ENCODE results near the gene MAPK12.

The MAPK12 gene

DNA sequence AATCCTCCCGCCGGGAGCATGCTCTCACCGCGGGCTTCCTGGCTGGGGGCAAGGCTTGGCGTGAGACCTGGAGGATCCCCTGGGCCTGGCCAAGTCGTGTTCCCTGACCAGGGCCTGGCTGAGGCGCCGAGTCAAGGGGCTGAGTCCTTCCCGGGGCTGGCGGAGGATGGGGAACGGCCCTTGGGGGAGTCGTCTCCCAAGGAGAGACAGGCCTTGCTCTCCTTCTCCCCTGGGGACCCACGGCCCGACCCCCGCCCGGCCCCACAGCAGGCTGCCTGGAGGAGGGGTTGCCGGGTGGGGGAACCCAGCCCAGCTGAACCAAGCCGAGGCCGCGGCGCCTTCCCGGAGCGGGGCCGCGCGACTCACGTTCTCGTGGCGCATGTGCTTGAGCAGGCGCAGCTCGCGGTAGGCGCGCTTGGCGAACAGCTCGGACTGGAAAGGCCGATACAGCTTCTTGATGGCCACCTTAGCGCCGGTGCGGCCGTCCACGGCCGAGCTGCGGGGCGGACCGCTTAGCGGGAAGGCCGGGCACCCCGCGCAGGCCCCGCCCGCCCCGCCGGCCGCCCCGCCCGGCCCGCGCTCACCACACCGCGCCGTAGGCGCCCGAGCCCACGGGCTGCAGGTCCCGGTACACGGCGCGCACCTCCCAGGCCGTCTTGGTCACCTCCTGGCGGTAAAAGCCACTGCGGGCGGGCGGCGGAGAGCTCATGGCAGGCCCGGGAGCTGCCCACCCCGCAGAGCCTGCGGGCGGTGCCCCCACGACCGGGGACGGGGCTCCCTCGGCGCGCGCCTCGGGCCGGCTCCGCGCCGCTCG, 475 bp downstream of the MAPK12 start:
- DNase-seq (ENCODE audit: low read depth): peak; percentile 83
- H3K36me3 ChIP-seq (ENCODE audit: control insufficient read depth, insufficient read depth, low read length, severe bottlenecking): no peaks in the 10 kb centered on the region
- no peaks in the 10 kb centered on the region for H3K27me3 ChIP-seq (replicated peaks; ENCODE audit: control insufficient read depth, insufficient read depth, low read length)
- peak overlapping the region; percentile 84 for H3K9ac ChIP-seq (ENCODE audit: low read length)
- H3K4me3 ChIP-seq (ENCODE audit: low read length): peak overlapping the region; percentile 80
- H3K9me3 ChIP-seq (ENCODE audit: control insufficient read depth, low read length): no peaks in the 10 kb centered on the region
- H3K4me1 ChIP-seq (ENCODE audit: control insufficient read depth, insufficient read depth, low read length): peaks cover 10% of the 10 kb centered on the region

DNA sequence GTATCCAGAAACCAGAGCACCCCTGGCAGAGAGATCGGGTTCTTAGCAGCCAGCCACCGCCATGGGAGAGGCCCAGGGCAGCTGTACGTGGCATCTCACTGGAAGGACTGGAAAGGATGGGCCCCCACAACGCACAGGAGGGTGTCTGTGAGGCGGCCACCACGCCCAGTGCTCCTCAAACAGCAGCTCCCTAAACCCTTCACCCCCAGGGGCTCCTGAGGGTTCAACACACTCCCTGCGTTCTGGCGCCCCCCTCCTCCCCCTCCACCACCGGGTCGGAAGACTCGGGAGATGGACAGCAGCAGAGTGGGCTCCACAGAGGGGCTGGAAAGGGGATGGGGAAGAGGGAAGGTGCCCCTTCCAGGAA, 1.1 kb downstream of the MAPK12 start:
- no peaks in the 10 kb centered on the region for H3K9me3 ChIP-seq (ENCODE audit: control insufficient read depth, low read length)
- no peaks in the 10 kb centered on the region for H3K36me3 ChIP-seq (ENCODE audit: control insufficient read depth, insufficient read depth, low read length, severe bottlenecking)
- DNase-seq (ENCODE audit: low read depth): peak; percentile 39
- peaks cover 10% of the 10 kb centered on the region for H3K4me1 ChIP-seq (ENCODE audit: control insufficient read depth, insufficient read depth, low read length)
- H3K27me3 ChIP-seq (replicated peaks; ENCODE audit: control insufficient read depth, insufficient read depth, low read length): no peaks in the 10 kb centered on the region
- peak overlapping the region; percentile 84 for H3K9ac ChIP-seq (ENCODE audit: low read length)
- peak overlapping the region; percentile 80 for H3K4me3 ChIP-seq (ENCODE audit: low read length)

DNA sequence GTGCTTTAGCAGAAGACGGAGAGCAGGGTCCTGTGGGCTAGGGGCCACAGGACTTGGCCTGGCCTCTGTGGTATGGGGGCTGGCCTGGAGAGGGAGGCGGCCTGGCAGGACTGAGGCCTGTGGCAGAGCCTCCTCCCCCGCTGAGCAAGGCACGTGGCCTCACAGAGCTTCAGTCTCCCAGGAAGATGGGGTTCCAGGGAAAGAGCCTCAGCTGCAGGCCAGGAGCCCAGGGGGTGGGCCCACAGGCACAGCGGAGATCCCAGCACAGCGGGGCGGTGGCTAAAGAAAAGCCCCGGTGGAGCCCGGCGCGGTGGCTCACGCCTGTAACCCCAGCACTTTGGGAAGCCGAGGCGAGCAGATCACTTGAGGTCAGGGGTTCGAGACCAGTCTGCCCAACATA, 2.2 kb downstream of the MAPK12 start:
- no peaks in the 10 kb centered on the region for H3K36me3 ChIP-seq (ENCODE audit: control insufficient read depth, insufficient read depth, low read length, severe bottlenecking)
- no peak for DNase-seq (ENCODE audit: low read depth)
- peaks cover 10% of the 10 kb centered on the region for H3K4me1 ChIP-seq (ENCODE audit: control insufficient read depth, insufficient read depth, low read length)
- no peaks in the 10 kb centered on the region for H3K27me3 ChIP-seq (replicated peaks; ENCODE audit: control insufficient read depth, insufficient read depth, low read length)
- H3K4me3 ChIP-seq (ENCODE audit: low read length): no peak overlapping the region
- no peak overlapping the region for H3K9ac ChIP-seq (ENCODE audit: low read length)
- no peaks in the 10 kb centered on the region for H3K9me3 ChIP-seq (ENCODE audit: control insufficient read depth, low read length)

GRCh38 chr22:50258361-50259292, 2.9 kb downstream of the MAPK12 start:
- Histone ChIP-seq H3K27me3 (replicated peaks; ENCODE audit: control insufficient read depth, insufficient read depth, low read length) (no peaks in the 10 kb centered on the region), H3K4me3 (ENCODE audit: low read length) (no peak overlapping the region), H3K36me3 (ENCODE audit: control insufficient read depth, insufficient read depth, low read length, severe bottlenecking) (no peaks in the 10 kb centered on the region), H3K9ac (ENCODE audit: low read length) (no peak overlapping the region), H3K9me3 (ENCODE audit: control insufficient read depth, low read length) (no peaks in the 10 kb centered on the region), H3K4me1 (ENCODE audit: control insufficient read depth, insufficient read depth, low read length) (peaks cover 10% of the 10 kb centered on the region)
- DNase-seq (ENCODE audit: low read depth): no peak

GRCh38 chr22:50257451-50258360, 3.8 kb downstream of the MAPK12 start:
- H3K9ac ChIP-seq (ENCODE audit: low read length): no peak overlapping the region
- no peak for DNase-seq (ENCODE audit: low read depth)
- H3K4me3 ChIP-seq (ENCODE audit: low read length): no peak overlapping the region
- peaks cover 10% of the 10 kb centered on the region for H3K4me1 ChIP-seq (ENCODE audit: control insufficient read depth, insufficient read depth, low read length)
- H3K27me3 ChIP-seq (replicated peaks; ENCODE audit: control insufficient read depth, insufficient read depth, low read length): no peaks in the 10 kb centered on the region
- no peaks in the 10 kb centered on the region for H3K36me3 ChIP-seq (ENCODE audit: control insufficient read depth, insufficient read depth, low read length, severe bottlenecking)
- H3K9me3 ChIP-seq (ENCODE audit: control insufficient read depth, low read length): no peaks in the 10 kb centered on the region

GRCh38 chr22:50257041-50257440, 4.4 kb downstream of the MAPK12 start:
- no peaks in the 10 kb centered on the region for H3K36me3 ChIP-seq (ENCODE audit: control insufficient read depth, insufficient read depth, low read length, severe bottlenecking)
- no peak for DNase-seq (ENCODE audit: low read depth)
- no peak overlapping the region for H3K9ac ChIP-seq (ENCODE audit: low read length)

DNA sequence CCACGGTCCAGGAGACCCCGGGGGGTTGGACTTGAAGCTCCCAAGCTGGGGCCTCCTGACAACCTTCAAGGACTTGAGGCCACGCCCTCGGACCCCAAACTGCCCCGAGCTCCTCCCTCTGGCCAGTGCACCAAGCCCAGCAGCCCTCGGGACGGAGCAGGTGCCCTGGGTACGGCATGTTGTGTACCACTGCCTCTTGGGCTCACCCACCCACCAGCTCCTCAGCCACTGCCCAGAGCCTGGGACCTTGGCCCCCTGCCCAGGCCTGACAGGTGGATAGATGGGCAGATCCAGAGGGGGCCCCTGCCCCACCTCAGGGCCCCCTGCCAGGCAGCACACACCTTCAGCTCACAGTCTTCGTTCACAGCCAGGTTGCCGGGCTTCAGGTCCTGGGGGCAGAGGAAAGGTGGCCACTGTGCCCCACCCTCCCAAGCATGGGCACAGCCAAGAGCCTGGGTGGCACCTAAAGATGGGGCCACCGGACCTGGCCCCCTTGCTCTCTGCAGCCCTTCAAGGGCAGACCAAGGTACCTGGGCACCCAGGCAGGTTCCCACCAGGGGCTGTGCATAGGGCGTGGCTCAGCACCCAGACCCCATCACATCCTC, 5.1 kb downstream of the MAPK12 start:
- no peak for DNase-seq (ENCODE audit: low read depth)
- Histone ChIP-seq H3K4me3 (ENCODE audit: low read length) (no peak overlapping the region), H3K9ac (ENCODE audit: low read length) (no peak overlapping the region), H3K36me3 (ENCODE audit: control insufficient read depth, insufficient read depth, low read length, severe bottlenecking) (no peaks in the 10 kb centered on the region), H3K9me3 (ENCODE audit: control insufficient read depth, low read length) (no peaks in the 10 kb centered on the region), H3K27me3 (replicated peaks; ENCODE audit: control insufficient read depth, insufficient read depth, low read length) (no peaks in the 10 kb centered on the region), H3K4me1 (ENCODE audit: control insufficient read depth, insufficient read depth, low read length) (peaks cover 6% of the 10 kb centered on the region)

More at GRCh38 chr22:50257041-50257440, 4.4 kb downstream of the MAPK12 start:
- Histone ChIP-seq H3K9me3 (ENCODE audit: control insufficient read depth, low read length) (no peaks in the 10 kb centered on the region), H3K4me1 (ENCODE audit: control insufficient read depth, insufficient read depth, low read length) (peaks cover 8% of the 10 kb centered on the region), H3K4me3 (ENCODE audit: low read length) (no peak overlapping the region), H3K27me3 (replicated peaks; ENCODE audit: control insufficient read depth, insufficient read depth, low read length) (no peaks in the 10 kb centered on the region)

GRCh38 chr22:50255607-50256006, 5.9 kb downstream of the MAPK12 start:
- Histone ChIP-seq H3K4me3 (ENCODE audit: low read length) (no peak overlapping the region), H3K27me3 (replicated peaks; ENCODE audit: control insufficient read depth, insufficient read depth, low read length) (no peaks in the 10 kb centered on the region), H3K9ac (ENCODE audit: low read length) (no peak overlapping the region), H3K36me3 (ENCODE audit: control insufficient read depth, insufficient read depth, low read length, severe bottlenecking) (no peaks in the 10 kb centered on the region), H3K4me1 (ENCODE audit: control insufficient read depth, insufficient read depth, low read length) (peaks cover 6% of the 10 kb centered on the region), H3K9me3 (ENCODE audit: control insufficient read depth, low read length) (no peaks in the 10 kb centered on the region)
- no peak for DNase-seq (ENCODE audit: low read depth)

- DNase-seq (ENCODE audit: low read depth): no peak
- H3K9me3 ChIP-seq (ENCODE audit: control insufficient read depth, low read length): no peaks in the 10 kb centered on the region
- no peaks in the 10 kb centered on the region for H3K36me3 ChIP-seq (ENCODE audit: control insufficient read depth, insufficient read depth, low read length, severe bottlenecking)
Measured at GRCh38 chr22:50255099-50255498, 6.4 kb downstream of the MAPK12 start.

GRCh38 chr22:50253941-50254340, 7.5 kb downstream of the MAPK12 start:
- H3K4me3 ChIP-seq (ENCODE audit: low read length): no peak overlapping the region
- H3K36me3 ChIP-seq (ENCODE audit: control insufficient read depth, insufficient read depth, low read length, severe bottlenecking): no peaks in the 10 kb centered on the region
- DNase-seq (ENCODE audit: low read depth): no peak

More at GRCh38 chr22:50255099-50255498, 6.4 kb downstream of the MAPK12 start:
- Histone ChIP-seq H3K4me1 (ENCODE audit: control insufficient read depth, insufficient read depth, low read length) (peaks cover 8% of the 10 kb centered on the region), H3K4me3 (ENCODE audit: low read length) (no peak overlapping the region), H3K9ac (ENCODE audit: low read length) (no peak overlapping the region), H3K27me3 (replicated peaks; ENCODE audit: control insufficient read depth, insufficient read depth, low read length) (no peaks in the 10 kb centered on the region)

More at GRCh38 chr22:50253941-50254340, 7.5 kb downstream of the MAPK12 start:
- Histone ChIP-seq H3K9ac (ENCODE audit: low read length) (no peak overlapping the region), H3K9me3 (ENCODE audit: control insufficient read depth, low read length) (no peaks in the 10 kb centered on the region), H3K27me3 (replicated peaks; ENCODE audit: control insufficient read depth, insufficient read depth, low read length) (no peaks in the 10 kb centered on the region), H3K4me1 (ENCODE audit: control insufficient read depth, insufficient read depth, low read length) (peaks cover 13% of the 10 kb centered on the region)

Data from adipocyte (in vitro differentiated cells).